Measurements from ENCODE around the gene CRYBG2. TPM values are rescaled to one million over a fixed set of nuclear protein-coding genes. Genes with fewer than 3 reads are reported as not detected.

The CRYBG2 gene
- total RNA-seq, 4 donors from 2014 or later = under 0.01 TPM; not detected in 3

- no peaks in the 10 kb centered on the region for H3K9me3 ChIP-seq
- DNase-seq (ENCODE audit: low spot score in 2 of 2) = peak; percentile 40 to 64
- no peak overlapping the region for H3K4me3 ChIP-seq
- H3K4me1 ChIP-seq = peaks cover 0 to 81% (median 46%) of the 10 kb centered on the region in 4 donors
- no peaks in the 10 kb centered on the region for H3K27me3 ChIP-seq
- TF ChIP-seq EP300 (IDR thresholded peaks at IDR 0.05) (peak in 1 of 2 donors; percentile 29), CTCF (IDR thresholded peaks at IDR 0.05) (peak; percentile 60 to 72 (median 69)), POLR2A (IDR thresholded peaks at IDR 0.05) (no peak)
- peaks cover 0 to 8% (median 0%) of the 10 kb centered on the region in 3 donors for H3K36me3 ChIP-seq
- H3K27ac ChIP-seq = peak overlapping the region; percentile 6 to 96 (median 69)
- 28 to 35% methylated on average over 20 to 22 of the region's 22 CpGs for WGBS, 2 donors
Observed at GRCh38 chr1:26284597-26285347, 69.2 kb downstream of the CRYBG2 start.

GRCh38 chr1:26283871-26284596, 69.9 kb downstream of the CRYBG2 start:
- no peaks in the 10 kb centered on the region for H3K9me3 ChIP-seq
- peak overlapping the region; percentile 6 to 96 (median 69) for H3K27ac ChIP-seq
- no peak for DNase-seq (ENCODE audit: low spot score in 2 of 2)
- WGBS, 2 donors = 88 to 96% methylated on average over 8 to 9 of the region's 12 CpGs
- H3K4me1 ChIP-seq = peaks cover 0 to 83% (median 49%) of the 10 kb centered on the region in 4 donors
- no peak overlapping the region for H3K4me3 ChIP-seq
- TF ChIP-seq CTCF (IDR thresholded peaks at IDR 0.05) = no peak
- TF ChIP-seq POLR2A (IDR thresholded peaks at IDR 0.05) = no peak
- TF ChIP-seq EP300 (IDR thresholded peaks at IDR 0.05) = no peak
- H3K36me3 ChIP-seq = peaks cover 0 to 8% (median 0%) of the 10 kb centered on the region in 3 donors
- no peaks in the 10 kb centered on the region for H3K27me3 ChIP-seq

DNA sequence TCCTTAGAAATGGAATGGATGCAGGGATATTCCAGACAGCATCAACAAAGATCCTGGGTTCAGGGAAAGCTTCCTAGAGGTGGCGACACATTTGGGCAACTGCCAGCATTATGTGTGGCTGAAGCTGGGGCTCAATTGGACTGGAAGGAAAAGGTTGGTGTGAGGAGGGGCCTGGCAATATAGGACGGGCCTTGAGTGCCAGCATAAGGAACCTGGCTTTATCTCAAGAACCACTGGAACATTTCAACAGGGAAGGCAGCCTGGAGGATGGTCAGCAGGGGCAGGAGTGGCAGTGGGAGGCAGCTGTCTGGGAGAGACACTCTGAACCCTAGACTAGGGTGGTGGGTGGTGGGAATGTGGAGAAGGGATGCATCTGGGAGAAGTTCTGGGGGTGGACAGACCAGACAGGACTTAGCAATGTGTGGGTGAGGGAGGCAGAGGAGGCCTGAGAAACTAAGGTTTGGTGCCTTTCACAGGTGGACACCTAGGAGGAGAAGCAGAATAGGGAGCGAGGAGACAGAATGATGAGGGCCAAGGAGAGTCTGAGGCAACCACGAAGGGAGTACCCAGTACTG, 70.6 kb downstream of the CRYBG2 start:
- Histone ChIP-seq H3K27ac (peak overlapping the region in 3 of 4 donors; percentile 66 to 96 (median 72)), H3K36me3 (peaks cover 0 to 8% (median 0%) of the 10 kb centered on the region in 3 donors), H3K9me3 (no peaks in the 10 kb centered on the region), H3K4me3 (no peak overlapping the region), H3K27me3 (no peaks in the 10 kb centered on the region), H3K4me1 (peaks cover 0 to 83% (median 52%) of the 10 kb centered on the region in 4 donors)
- 67 to 69% methylated on average over 4 of the region's 4 CpGs for WGBS, 2 donors
- TF ChIP-seq CTCF (IDR thresholded peaks at IDR 0.05) (no peak), POLR2A (IDR thresholded peaks at IDR 0.05) (no peak)
- no peak for DNase-seq (ENCODE audit: low spot score in 2 of 2)

DNA sequence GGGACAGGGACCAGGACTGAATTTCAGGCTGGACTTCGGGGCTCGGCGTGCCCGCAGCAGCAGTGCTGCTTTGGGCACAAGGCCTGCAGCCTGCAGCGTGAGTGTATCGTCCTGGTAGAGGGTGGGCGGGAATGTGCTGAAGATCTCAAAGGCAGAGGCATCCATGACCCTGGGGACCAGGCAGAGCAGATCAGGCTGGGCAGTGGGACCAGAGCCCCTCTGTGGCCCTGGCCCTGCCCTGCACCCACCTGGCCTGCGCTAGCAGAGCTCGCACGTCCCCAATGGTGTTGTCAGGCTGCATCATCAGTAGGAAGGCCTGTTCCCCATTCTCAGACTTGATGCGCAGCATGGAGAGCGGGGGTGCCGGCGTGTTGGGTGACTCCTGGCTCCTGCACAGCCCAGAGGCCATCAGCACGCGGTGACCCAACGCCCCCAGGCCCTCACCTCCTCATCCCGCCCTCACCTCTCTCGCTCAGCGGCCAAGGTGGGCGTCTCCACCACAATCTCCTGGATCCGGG, 71.5 kb downstream of the CRYBG2 start:
- H3K36me3 ChIP-seq = peaks cover 0 to 9% (median 0%) of the 10 kb centered on the region in 3 donors
- DNase-seq (ENCODE audit: low spot score in 2 of 2) = no peak
- peaks cover 0 to 85% (median 56%) of the 10 kb centered on the region in 4 donors for H3K4me1 ChIP-seq
- peak overlapping the region in 3 of 4 donors; percentile 72 to 99 (median 96) for H3K27ac ChIP-seq
- no peak for TF ChIP-seq CTCF (IDR thresholded peaks at IDR 0.05)
- TF ChIP-seq POLR2A (IDR thresholded peaks at IDR 0.05) = no peak
- TF ChIP-seq EP300 (IDR thresholded peaks at IDR 0.05) = no peak
- H3K9me3 ChIP-seq = no peaks in the 10 kb centered on the region
- no peaks in the 10 kb centered on the region for H3K27me3 ChIP-seq
- 70 to 76% methylated on average over 21 to 22 of the region's 22 CpGs for WGBS, 2 donors
- no peak overlapping the region for H3K4me3 ChIP-seq

Measured in tibial nerve (tissue), 4 donors.